B cell (primary cell): Measurements from ENCODE around the gene HCFC1. TPM values are rescaled to one million over a fixed set of nuclear protein-coding genes. Genes with fewer than 3 reads are reported as not detected.
A peak's percentile ranks its signal among the peaks of the same experiment; 100 is the strongest.

Experiments used
- ATAC-seq: fragments of 200-7000 bp; cut with Tn5 transposase; one replicate; pipeline ENCODE4 v1.10.0; 2021; ENCODE audit warnings: low read depth, mild to moderate bottlenecking, moderate number of reproducible peaks, moderate library complexity
- CTCF ChIA-PET: fragments of 350-600 bp; sonication (Branson Sonifier 250); formaldehyde crosslinking; loops from one replicate; lab custom pipeline; 2021; ENCODE audit warnings: antibody characterized with exemption, inconsistent platforms; lab: Charles Lee
- POLR2A ChIA-PET: fragments of 350-600 bp; sonication (Branson Sonifier 250); formaldehyde crosslinking; loops from one replicate; lab custom pipeline; 2021; ENCODE audit warnings: antibody characterized with exemption; lab: Charles Lee
- DNase-seq: peaks from one replicate; pipeline ENCODE4 v3.0.0; 2013
- H2AFZ ChIP-seq: 2 replicates; pipeline ENCODE4 v1.6.1; 2012; ENCODE audit warnings: mild to moderate bottlenecking, low read depth, low read length; ENCODE audit not compliant: insufficient read depth, poor library complexity, severe bottlenecking
- H3K27ac ChIP-seq, 2 donors: 1 replicate in 1 of 2; 2 replicates in 1 of 2; pipeline ENCODE4 v1.5.1; 2012 to 2013; ENCODE audit warnings: low read length in 2 of 2, mild to moderate bottlenecking in 2 of 2, moderate library complexity in 1 of 2
- H3K27me3 ChIP-seq, 4 experiments: fragments of 200-600 bp in 1 of 4; sonication (generic) in 1 of 4; replicated peaks in 1 of 4; 1 replicate in 2 of 4; 2 replicates in 2 of 4; pipeline versions ENCODE4 v1.6.1 to v1.7.0; 2013 to 2016; ENCODE audit warnings: low read length in 3 of 4, mild to moderate bottlenecking in 2 of 4, mixed read lengths in 1 of 4, moderate library complexity in 1 of 4; ENCODE audit not compliant: insufficient read depth in 4 of 4, control insufficient read depth in 3 of 4; ENCODE audit errors: control extremely low read depth in 1 of 4
- H3K36me3 ChIP-seq, 2 experiments: replicated peaks in 1 of 2; 1 replicate in 1 of 2; 2 replicates in 1 of 2; pipeline versions ENCODE4 v1.6.1 to v1.7.1; 2013; ENCODE audit warnings: low read length in 1 of 2; ENCODE audit not compliant: insufficient read depth in 2 of 2, control insufficient read depth in 1 of 2; ENCODE audit errors: control extremely low read depth in 1 of 2, extremely low read depth in 1 of 2
- H3K4me1 ChIP-seq, 2 donors: fragments of 200-600 bp in 1 of 2; sonication (generic) in 1 of 2; 1 replicate in 1 of 2; 2 replicates in 1 of 2; pipeline versions ENCODE4 v1.5.1 to v1.6.1; 2013 to 2017; ENCODE audit warnings: low read length in 2 of 2; ENCODE audit not compliant: control insufficient read depth in 2 of 2, insufficient read depth in 2 of 2
- H3K4me2 ChIP-seq: replicated peaks from 2 replicates; pipeline ENCODE3; 2012; ENCODE audit warnings: mild to moderate bottlenecking, low read depth, low read length; ENCODE audit not compliant: poor library complexity, severe bottlenecking
- H3K4me3 ChIP-seq, 5 experiments: fragments of 200-600 bp in 1 of 5; sonication (generic) in 1 of 5; 1 replicate in 3 of 5; 2 replicates in 2 of 5; pipeline versions ENCODE4 v1.5.1 to v1.7.0; 2011 to 2016; ENCODE audit warnings: low read length in 4 of 5, mild to moderate bottlenecking in 4 of 5, low read depth in 2 of 5, control low read depth in 1 of 5, moderate library complexity in 1 of 5; ENCODE audit not compliant: insufficient read depth in 1 of 5; ENCODE audit errors: control extremely low read depth in 1 of 5, extremely low read depth in 1 of 5
- H3K79me2 ChIP-seq: fragments of 200-600 bp; sonication (generic); one replicate; pipeline ENCODE4 v1.6.0; 2016; ENCODE audit warnings: low read length; ENCODE audit not compliant: control insufficient read depth, insufficient read depth
- H3K9ac ChIP-seq: fragments of 200-600 bp; sonication (generic); 2 replicates; pipeline ENCODE4 v1.6.1; 2017; ENCODE audit warnings: mild to moderate bottlenecking, low read length, moderate library complexity
- H3K9me3 ChIP-seq, 3 donors: one replicate each; pipeline versions ENCODE4 v1.6.1 to v1.7.1; 2013; ENCODE audit warnings: low read length in 2 of 3; ENCODE audit not compliant: control insufficient read depth in 2 of 3, insufficient read depth in 1 of 3; ENCODE audit errors: control extremely low read depth in 1 of 3
- H4K20me1 ChIP-seq: 2 replicates; pipeline ENCODE4 v1.6.0; 2012; ENCODE audit warnings: mild to moderate bottlenecking, low read length; ENCODE audit not compliant: insufficient read depth, control insufficient read depth, poor library complexity, severe bottlenecking
- H3K27ac Mint-ChIP-seq: one replicate; pipeline ENCODE4 v1.8.0; 2021; ENCODE audit warnings: mixed read lengths
- H3K27me3 Mint-ChIP-seq: one replicate; pipeline ENCODE4 v1.8.0; 2021; ENCODE audit warnings: mixed read lengths
- H3K4me1 Mint-ChIP-seq: one replicate; pipeline ENCODE4 v1.8.0; 2021; ENCODE audit warnings: mixed read lengths
- H3K4me3 Mint-ChIP-seq: one replicate; pipeline ENCODE4 v1.8.0; 2021; ENCODE audit warnings: mixed read lengths
- H3K9me3 Mint-ChIP-seq: one replicate; pipeline ENCODE4 v1.8.0; 2022; ENCODE audit warnings: mixed read lengths; ENCODE audit not compliant: insufficient read depth
- CTCF ChIP-seq: fragments of 200-600 bp; IDR thresholded peaks from one replicate; pipeline ENCODE4 v1.8.0; 2022; ENCODE audit warnings: antibody characterized with exemption, mild to moderate bottlenecking
- EZH2 ChIP-seq: IDR thresholded peaks from 2 replicates; pipeline ENCODE4 v1.6.1; 2012; ENCODE audit warnings: borderline replicate concordance, low read depth, mild to moderate bottlenecking, moderate library complexity, low read length; ENCODE audit not compliant: insufficient read depth, poor library complexity, severe bottlenecking
- WGBS: methylation state at CpG from one replicate; pipeline ENCODE4 v1.1.5; 2013; ENCODE audit warnings: missing lambda C conversion rate; ENCODE audit not compliant: insufficient coverage; 5-methylcytosine and 5-hydroxymethylcytosine counted together
- intact Hi-C: fragments of 100-400 bp; cut with micrococcal nuclease; formaldehyde crosslinking; loops from one replicate; pipeline ENCODE4 v1.10.0; 2022
- polyA plus RNA-seq: library from polyadenylated mRNA; depleted of rRNA; stranded (reverse); fragments of >200 nt; gene quantifications from 2 replicates; pipeline ENCODE4 v1.2.3, GENCODE V29; 2012
- total RNA-seq, 2 donors: library from RNA; stranded (reverse); fragments of 120-200 nt in 1 of 2; gene quantifications; 1 replicate in 1 of 2; 2 replicates in 1 of 2; pipeline versions ENCODE4 v1.2.3 to v1.2.4, GENCODE V29; 2013 to 2022

The HCFC1 gene
- total and polyA plus RNA-seq, 2 donors (not counting 1 experiment from before 2014, with no cell fraction given), result 32.1 to 57.7 TPM

- H2AFZ ChIP-seq, result no peak overlapping the region
These were observed 45.1 kb downstream of the HCFC1 start for GRCh38 chrX:153926552-153926857.

More at GRCh38 chrX:153926552-153926857, 45.1 kb downstream of the HCFC1 start:
- DNase-seq (no peak), ATAC-seq (peak; percentile 1)
- Histone ChIP-seq H4K20me1 (peaks cover 19% of the 10 kb centered on the region), H3K4me3 (peak overlapping the region; percentile 8 to 88 (median 77)), H3K36me3 (peaks cover 0 to 21% of the 10 kb centered on the region in 2 experiments), H3K9me3 (no peaks in the 10 kb centered on the region), H3K9ac (peak overlapping the region; percentile 96), H3K79me2 (peaks cover 31% of the 10 kb centered on the region), H3K27me3 (no peaks in the 10 kb centered on the region), H3K4me2 (peak overlapping the region; percentile 98), H3K27ac (peak overlapping the region; percentile 96 to 98), H3K4me1 (peaks cover 43 to 61% of the 10 kb centered on the region in 2 donors)
- TF ChIP-seq EZH2 (no peak), CTCF (no peak)
- Mint-ChIP-seq H3K27ac (peak overlapping the region; percentile 98), H3K4me1 (peaks cover 46% of the 10 kb centered on the region), H3K9me3 (no peaks in the 10 kb centered on the region), H3K4me3 (peak overlapping the region; percentile 92), H3K27me3 (no peaks in the 10 kb centered on the region)
- CTCF ChIA-PET, result interaction anchor here (0.9 to 13.1 kb wide), 4 partner anchors 12 to 45 kb away, joined by 3 to 325 read pairs (median 4); partner anchors contain the start of gene RENBP
- intact Hi-C loops, result loop anchor here (1.0 to 5.0 kb wide), 3 partner anchors 9 to 444 kb away; partner anchors contain the start of genes L1CAM and NAA10
- 0% methylated on average over 1 of the region's 4 CpGs for WGBS
- POLR2A ChIA-PET, result interaction anchor here (0.8 to 5.2 kb wide), 15 partner anchors 9 to 564 kb away, joined by 3 to 58 read pairs (median 5); partner anchors contain the start of genes HCFC1, IDH3G, L1CAM and RENBP
